BE2C (cell line): ENCODE measurements around the gene ZRANB1.
"Not testable (repeated sequence)": the region's sequence is repeated elsewhere in the genome, so short reads cannot be mapped to it uniquely, and the experiment has no call there.

Source experiments
- DNase-seq: peaks from one replicate; pipeline ENCODE4 v3.0.0-alpha.2; 2020
- H3K27me3 ChIP-seq: fragments of 250-450 bp; sonication (Bioruptor Pico); 2 replicates; pipeline ENCODE4 v1.5.1; 2020; ENCODE audit warnings: mild to moderate bottlenecking
- H3K36me3 ChIP-seq: fragments of 250-450 bp; sonication (Bioruptor Pico); 2 replicates; pipeline ENCODE4 v1.5.1; 2020; ENCODE audit warnings: mild to moderate bottlenecking
- H3K4me1 ChIP-seq: fragments of 250-450 bp; sonication (Bioruptor Pico); 2 replicates; pipeline ENCODE4 v1.5.1; 2020
- H3K4me3 ChIP-seq: 2 replicates; pipeline ENCODE4 v1.5.1; 2011; ENCODE audit warnings: low read depth, low read length
- H3K9me3 ChIP-seq: fragments of 250-450 bp; sonication (Bioruptor Pico); 2 replicates; pipeline ENCODE4 v1.5.1; 2020
- CTCF ChIP-seq: IDR thresholded peaks from 2 replicates; pipeline ENCODE4 v1.5.1; 2012; ENCODE audit warnings: mild to moderate bottlenecking, low read depth, low read length

The ZRANB1 gene

DNA sequence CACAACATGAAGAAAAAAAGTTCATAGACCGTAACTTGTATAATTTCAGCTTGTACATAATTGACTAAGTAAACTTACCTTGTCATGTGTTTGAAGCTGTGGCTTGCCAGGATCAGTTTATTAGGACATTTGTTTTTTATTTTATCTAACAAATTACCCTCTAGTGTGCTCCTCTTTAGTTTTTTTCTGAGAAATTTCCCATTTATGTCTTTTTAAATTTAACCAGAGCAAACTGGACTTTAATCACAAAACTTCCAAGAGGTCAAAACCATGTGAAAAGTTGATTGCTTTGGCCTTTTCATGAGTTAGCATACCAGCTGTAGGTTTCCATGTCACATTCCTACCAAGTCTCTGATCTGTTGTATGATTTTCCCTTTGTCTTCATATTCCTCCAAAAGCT, 42.5 kb downstream of the ZRANB1 start:
- peaks cover 33% of the 10 kb centered on the region for H3K36me3 ChIP-seq
- H3K4me3 ChIP-seq = no peak overlapping the region
- TF ChIP-seq CTCF = no peak
- H3K4me1 ChIP-seq = no peaks in the 10 kb centered on the region
- DNase-seq = no peak
- H3K27me3 ChIP-seq = no peaks in the 10 kb centered on the region
- no peaks in the 10 kb centered on the region for H3K9me3 ChIP-seq

DNA sequence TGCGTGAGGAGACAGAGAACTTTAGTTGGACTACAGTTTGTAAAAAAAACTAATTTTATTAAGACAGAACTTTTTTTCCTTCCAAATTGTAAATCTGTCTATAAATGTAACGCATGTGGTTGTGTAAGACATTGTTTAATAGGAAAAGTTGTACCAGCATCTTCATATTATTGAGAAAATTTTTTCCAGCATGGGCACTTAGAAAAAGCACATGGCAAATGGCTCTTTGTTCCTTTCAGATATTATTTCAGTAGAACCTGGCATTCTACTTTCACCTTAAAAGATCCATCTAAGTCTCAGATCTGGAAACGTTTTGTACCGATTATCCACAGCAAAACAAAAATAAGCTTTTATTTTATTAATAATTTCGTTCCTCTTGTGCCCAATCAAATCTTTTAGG, 43.2 kb downstream of the ZRANB1 start:
- Histone ChIP-seq H3K4me3 (no peak overlapping the region), H3K36me3 (peaks cover 37% of the 10 kb centered on the region), H3K9me3 (no peaks in the 10 kb centered on the region), H3K4me1 (no peaks in the 10 kb centered on the region), H3K27me3 (no peaks in the 10 kb centered on the region)
- no peak for TF ChIP-seq CTCF
- DNase-seq = no peak

GRCh38 chr10:124987788-124988187, 45.9 kb downstream of the ZRANB1 start:
- no peak for TF ChIP-seq CTCF
- Histone ChIP-seq H3K9me3 (no peaks in the 10 kb centered on the region), H3K4me3 (no peak overlapping the region), H3K36me3 (peaks cover 53% of the 10 kb centered on the region), H3K27me3 (no peaks in the 10 kb centered on the region), H3K4me1 (no peaks in the 10 kb centered on the region)
- DNase-seq = no peak

- DNase-seq, H3K27me3 ChIP-seq: not testable (repeated sequence)
- H3K36me3 ChIP-seq = peaks cover 58% of the 10 kb centered on the region
Observed at GRCh38 chr10:124988753-124989152, 46.8 kb downstream of the ZRANB1 start.

GRCh38 chr10:124989526-124989925, 47.6 kb downstream of the ZRANB1 start:
- Histone ChIP-seq H3K4me1 (no peaks in the 10 kb centered on the region), H3K9me3 (no peaks in the 10 kb centered on the region), H3K4me3 (no peak overlapping the region), H3K36me3 (peaks cover 63% of the 10 kb centered on the region), H3K27me3 (no peaks in the 10 kb centered on the region)
- TF ChIP-seq CTCF = no peak
- DNase-seq = no peak

More at GRCh38 chr10:124988753-124989152, 46.8 kb downstream of the ZRANB1 start:
- H3K4me3 ChIP-seq, H3K9me3 ChIP-seq, H3K4me1 ChIP-seq: not testable (repeated sequence)

DNA sequence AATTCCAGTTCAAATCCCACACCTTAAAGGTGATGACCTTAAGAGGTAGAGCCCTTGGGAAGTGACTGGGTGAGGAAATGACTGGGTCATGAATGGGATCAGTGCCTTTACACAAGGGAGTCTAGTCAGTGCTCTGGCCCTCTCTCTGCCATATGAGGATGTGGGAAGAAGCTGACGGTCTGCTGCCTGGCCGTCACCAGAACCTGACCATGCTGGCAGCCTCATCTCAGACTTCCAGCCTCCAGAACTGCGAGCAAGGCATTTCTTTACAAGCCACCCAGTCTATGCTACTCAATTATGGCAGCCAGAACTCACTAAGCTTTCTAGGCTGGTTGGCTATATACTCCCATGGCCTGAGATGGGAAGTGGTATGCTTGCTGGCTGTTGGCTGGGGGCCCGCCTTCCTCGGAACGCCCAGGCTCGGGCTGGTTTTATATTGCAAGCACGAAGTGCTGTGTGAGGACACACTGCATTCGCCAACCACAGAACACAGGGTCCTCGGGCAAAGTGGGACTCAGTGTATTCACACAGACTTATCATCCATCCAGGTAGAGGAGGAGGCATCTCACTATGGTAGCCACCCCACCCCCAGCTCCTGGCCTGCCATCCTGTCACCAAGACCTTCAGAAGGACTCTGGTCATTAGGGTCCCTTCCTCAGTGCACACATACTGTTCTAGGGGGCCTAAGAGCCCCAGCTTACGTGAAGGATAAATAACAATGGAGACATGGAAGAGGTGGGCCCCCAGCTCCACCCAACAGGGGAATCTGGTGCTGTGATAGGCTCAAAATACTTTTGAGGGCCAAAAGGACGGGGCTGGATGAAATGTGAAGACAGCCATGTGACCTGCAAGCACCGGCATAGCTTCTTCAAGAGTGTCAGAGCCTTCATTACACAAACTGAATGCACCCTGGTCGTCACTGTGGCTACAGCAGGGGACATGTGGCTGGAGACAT, 49.0 kb downstream of the ZRANB1 start:
- TF ChIP-seq CTCF = no peak
- no peaks in the 10 kb centered on the region for H3K27me3 ChIP-seq
- no peaks in the 10 kb centered on the region for H3K9me3 ChIP-seq
- peaks cover 61% of the 10 kb centered on the region for H3K36me3 ChIP-seq
- H3K4me1 ChIP-seq = no peaks in the 10 kb centered on the region
- no peak overlapping the region for H3K4me3 ChIP-seq
- DNase-seq = no peak
